ENCODE measurements around the gene FN1. TPM values are rescaled to one million over a fixed set of nuclear protein-coding genes. Genes with fewer than 3 reads are reported as not detected.

FN1 gene
- total RNA-seq = under 1 TPM; 0.44 to 0.60 TPM

GRCh38 chr2:215435870-215436704 is at the start of gene FN1:
Gene FN1, minus strand, starts transcription at chr2:215436068. Its CDS starts 266 bp downstream, at chr2:215435802.
- peaks cover 73% of the 10 kb centered on the region for H3K27me3 Mint-ChIP-seq
- peaks cover 22% of the 10 kb centered on the region for H3K4me1 Mint-ChIP-seq
- peak; percentile 70 for DNase-seq
- CTCF ChIA-PET = interaction anchor here (0.6 kb wide), 1 partner anchor 477 kb away, joined by 4 read pairs; no protein-coding TSS in a partner anchor
- H3K4me3 Mint-ChIP-seq = peak within 1 kb of the TSS; percentile 74
- H3K36me3 Mint-ChIP-seq (ENCODE audit: low read depth) = no peaks in the 10 kb centered on the region
- POLR2A ChIA-PET = no interaction called here
- no peaks in the 10 kb centered on the region for H3K9me3 Mint-ChIP-seq
- H3K27ac Mint-ChIP-seq = no peak within 1 kb of the TSS

- no peak for DNase-seq
- no peak overlapping the region for H3K27ac Mint-ChIP-seq
- H3K4me3 Mint-ChIP-seq = no peak overlapping the region
- H3K36me3 Mint-ChIP-seq (ENCODE audit: low read depth) = no peaks in the 10 kb centered on the region
- H3K4me1 Mint-ChIP-seq = no peaks in the 10 kb centered on the region
- ChIA-PET POLR2A (no interaction called here), CTCF (no interaction called here)
- peaks cover 16% of the 10 kb centered on the region for H3K27me3 Mint-ChIP-seq
- no peaks in the 10 kb centered on the region for H3K9me3 Mint-ChIP-seq
These were observed 49.2 kb upstream of the FN1 start for GRCh38 chr2:215485032-215485431.

- no peaks in the 10 kb centered on the region for H3K4me1 Mint-ChIP-seq
- no peaks in the 10 kb centered on the region for H3K36me3 Mint-ChIP-seq (ENCODE audit: low read depth)
- H3K27ac Mint-ChIP-seq = no peak overlapping the region
- ChIA-PET POLR2A (no interaction called here), CTCF (interaction anchor here (1.0 kb wide), 1 partner anchor 13 kb away, joined by 3 read pairs; no protein-coding TSS in a partner anchor)
- DNase-seq = no peak
- H3K27me3 Mint-ChIP-seq = peaks cover 16% of the 10 kb centered on the region
- no peaks in the 10 kb centered on the region for H3K9me3 Mint-ChIP-seq
- no peak overlapping the region for H3K4me3 Mint-ChIP-seq
These were observed 48.7 kb upstream of the FN1 start for GRCh38 chr2:215484570-215484969.

- no peaks in the 10 kb centered on the region for H3K36me3 Mint-ChIP-seq (ENCODE audit: low read depth)
- no peak overlapping the region for H3K4me3 Mint-ChIP-seq
- CTCF ChIA-PET = no interaction called here
- peaks cover 14% of the 10 kb centered on the region for H3K27me3 Mint-ChIP-seq
- H3K27ac Mint-ChIP-seq = no peak overlapping the region
- POLR2A ChIA-PET = no interaction called here
- H3K4me1 Mint-ChIP-seq = no peaks in the 10 kb centered on the region
- H3K9me3 Mint-ChIP-seq = no peaks in the 10 kb centered on the region
- DNase-seq = no peak
These were observed 47.6 kb upstream of the FN1 start for GRCh38 chr2:215483431-215483830.

DNA sequence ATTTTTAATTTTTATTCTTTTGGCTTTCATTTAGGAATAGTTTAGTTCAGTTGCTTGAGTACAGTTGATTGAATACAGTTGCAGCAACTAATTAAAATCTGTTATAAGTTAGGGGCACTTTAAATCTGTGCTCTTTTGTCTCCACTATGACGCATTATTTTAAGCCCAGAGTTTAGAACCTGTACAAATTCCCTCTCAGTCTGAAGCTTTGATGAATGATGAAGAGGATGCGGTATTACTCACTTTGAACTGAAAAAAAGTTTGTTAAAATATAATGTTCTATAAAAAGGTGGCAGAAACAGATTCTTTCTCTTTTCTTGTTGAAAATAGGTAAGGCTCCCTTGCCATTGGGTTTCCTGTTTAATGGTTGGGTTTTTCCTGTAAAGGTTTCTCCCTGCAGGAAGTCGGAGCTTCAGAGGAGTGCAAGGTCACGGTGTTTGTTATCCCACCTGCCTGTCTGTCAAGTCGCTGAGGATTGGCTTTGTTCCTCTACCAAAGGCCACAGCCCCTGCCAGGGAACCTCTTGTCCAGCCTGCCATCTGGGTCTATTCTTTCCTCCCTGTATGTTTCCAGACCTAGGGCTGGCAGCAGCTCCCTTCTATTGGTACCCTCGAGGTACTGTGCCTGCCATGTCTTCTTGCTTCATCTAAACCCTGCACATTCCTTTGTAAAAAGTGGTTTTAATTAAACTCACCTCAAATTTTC is 43.8 kb upstream of the FN1 start:
- Mint-ChIP-seq H3K27me3 (peaks cover 16% of the 10 kb centered on the region), H3K9me3 (no peaks in the 10 kb centered on the region), H3K27ac (no peak overlapping the region), H3K4me1 (no peaks in the 10 kb centered on the region), H3K36me3 (ENCODE audit: low read depth) (no peaks in the 10 kb centered on the region), H3K4me3 (no peak overlapping the region)
- no peak for DNase-seq
- POLR2A ChIA-PET = no interaction called here
- CTCF ChIA-PET = no interaction called here

DNA sequence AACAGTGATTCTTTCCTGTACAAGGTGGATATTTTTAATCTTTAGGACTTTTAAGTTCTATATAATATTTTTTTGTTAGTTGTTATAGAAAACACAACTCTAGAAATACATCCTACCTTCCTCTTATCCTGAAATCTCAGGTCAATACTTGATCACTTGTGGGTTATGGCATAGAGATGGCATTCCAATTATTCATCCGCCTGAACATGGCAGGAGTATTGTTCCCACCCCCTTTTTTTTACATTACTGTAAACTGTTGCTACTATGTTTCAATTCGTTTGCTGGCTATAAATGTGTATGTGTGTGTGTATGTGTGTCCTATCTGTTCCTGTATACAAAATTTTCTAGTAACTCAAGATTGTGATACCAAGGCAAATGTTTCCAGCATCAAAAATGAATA is 43.3 kb upstream of the FN1 start:
- ChIA-PET POLR2A (no interaction called here), CTCF (no interaction called here)
- Mint-ChIP-seq H3K36me3 (ENCODE audit: low read depth) (no peaks in the 10 kb centered on the region), H3K27me3 (peaks cover 16% of the 10 kb centered on the region), H3K4me3 (no peak overlapping the region), H3K4me1 (no peaks in the 10 kb centered on the region), H3K9me3 (no peaks in the 10 kb centered on the region), H3K27ac (no peak overlapping the region)
- no peak for DNase-seq

- Mint-ChIP-seq H3K4me3 (no peak overlapping the region), H3K27me3 (peaks cover 13% of the 10 kb centered on the region)
- CTCF ChIA-PET = interaction anchor here (0.7 kb wide), 1 partner anchor 1769 kb away, joined by 3 read pairs; no protein-coding TSS in a partner anchor
These were observed 40.6 kb upstream of the FN1 start for GRCh38 chr2:215476424-215476823.

DNA sequence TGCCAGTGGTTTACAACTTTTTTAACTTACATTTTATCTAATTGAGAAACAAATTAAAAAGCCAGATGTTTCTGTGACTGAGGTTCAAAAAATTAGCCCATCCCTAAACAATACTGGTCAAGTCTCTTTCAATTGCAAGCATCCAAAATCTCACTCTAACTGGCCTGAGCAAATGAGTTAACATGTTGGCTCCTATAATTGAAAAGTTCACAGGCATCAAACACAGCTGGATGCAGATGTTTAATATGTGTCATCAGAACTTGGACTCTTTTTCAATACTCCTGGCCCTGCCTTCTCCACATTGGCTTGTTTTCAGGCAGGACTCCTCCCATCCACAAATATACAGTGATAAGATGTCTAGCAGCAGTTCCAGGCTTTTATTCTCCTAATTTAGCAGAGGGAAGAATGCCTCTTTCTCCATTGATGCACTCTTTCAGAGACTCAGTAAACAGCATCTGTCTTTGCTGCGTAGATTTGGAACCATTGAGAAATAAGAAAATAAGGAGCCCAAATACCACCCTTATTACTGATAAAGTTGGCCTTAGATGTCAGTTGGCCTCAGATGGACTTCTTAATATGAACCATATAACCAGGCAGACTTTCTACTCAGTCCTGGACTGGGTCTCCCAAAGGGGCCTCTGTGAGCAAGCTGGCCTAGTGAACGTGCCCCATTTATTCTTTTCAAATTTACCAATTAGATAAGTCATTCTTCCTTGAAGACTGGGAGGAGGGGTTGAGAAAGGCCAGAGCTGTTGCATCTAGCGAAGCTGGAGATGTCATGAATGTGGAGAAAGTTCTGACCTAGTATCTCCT is 30.4 kb upstream of the FN1 start:
- Mint-ChIP-seq H3K9me3 (no peaks in the 10 kb centered on the region), H3K4me3 (no peak overlapping the region), H3K36me3 (ENCODE audit: low read depth) (no peaks in the 10 kb centered on the region), H3K4me1 (no peaks in the 10 kb centered on the region), H3K27ac (no peak overlapping the region), H3K27me3 (no peaks in the 10 kb centered on the region)
- ChIA-PET CTCF (no interaction called here), POLR2A (no interaction called here)
- DNase-seq = no peak

More at GRCh38 chr2:215476424-215476823, 40.6 kb upstream of the FN1 start:
- H3K36me3 Mint-ChIP-seq (ENCODE audit: low read depth) = no peaks in the 10 kb centered on the region
- POLR2A ChIA-PET = no interaction called here
- no peak for DNase-seq
- no peak overlapping the region for H3K27ac Mint-ChIP-seq
- no peaks in the 10 kb centered on the region for H3K9me3 Mint-ChIP-seq
- H3K4me1 Mint-ChIP-seq = no peaks in the 10 kb centered on the region

DNA sequence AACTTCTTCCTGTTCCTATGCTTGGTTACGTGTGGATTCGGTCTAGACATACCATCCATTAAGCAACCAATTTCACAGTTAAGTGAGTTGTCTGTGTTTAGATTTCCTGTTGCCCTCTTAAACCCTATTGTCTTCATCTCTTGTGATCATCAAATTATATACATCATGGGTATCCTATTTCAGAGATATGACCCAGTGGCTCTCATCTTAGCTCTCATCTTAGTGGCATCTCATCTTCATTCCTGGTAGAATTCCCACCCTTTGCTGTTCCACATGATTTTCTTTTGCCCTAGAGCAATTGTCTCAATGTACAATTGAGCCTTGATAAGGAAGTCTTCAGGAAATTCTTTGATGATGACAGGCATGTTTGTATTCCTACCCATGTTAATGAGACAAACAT is 29.4 kb upstream of the FN1 start:
- ChIA-PET POLR2A (no interaction called here), CTCF (no interaction called here)
- no peaks in the 10 kb centered on the region for H3K9me3 Mint-ChIP-seq
- H3K4me3 Mint-ChIP-seq = no peak overlapping the region
- no peak overlapping the region for H3K27ac Mint-ChIP-seq
- no peaks in the 10 kb centered on the region for H3K36me3 Mint-ChIP-seq (ENCODE audit: low read depth)
- H3K4me1 Mint-ChIP-seq = no peaks in the 10 kb centered on the region
- DNase-seq = no peak
- H3K27me3 Mint-ChIP-seq = peaks cover 3% of the 10 kb centered on the region

DNA sequence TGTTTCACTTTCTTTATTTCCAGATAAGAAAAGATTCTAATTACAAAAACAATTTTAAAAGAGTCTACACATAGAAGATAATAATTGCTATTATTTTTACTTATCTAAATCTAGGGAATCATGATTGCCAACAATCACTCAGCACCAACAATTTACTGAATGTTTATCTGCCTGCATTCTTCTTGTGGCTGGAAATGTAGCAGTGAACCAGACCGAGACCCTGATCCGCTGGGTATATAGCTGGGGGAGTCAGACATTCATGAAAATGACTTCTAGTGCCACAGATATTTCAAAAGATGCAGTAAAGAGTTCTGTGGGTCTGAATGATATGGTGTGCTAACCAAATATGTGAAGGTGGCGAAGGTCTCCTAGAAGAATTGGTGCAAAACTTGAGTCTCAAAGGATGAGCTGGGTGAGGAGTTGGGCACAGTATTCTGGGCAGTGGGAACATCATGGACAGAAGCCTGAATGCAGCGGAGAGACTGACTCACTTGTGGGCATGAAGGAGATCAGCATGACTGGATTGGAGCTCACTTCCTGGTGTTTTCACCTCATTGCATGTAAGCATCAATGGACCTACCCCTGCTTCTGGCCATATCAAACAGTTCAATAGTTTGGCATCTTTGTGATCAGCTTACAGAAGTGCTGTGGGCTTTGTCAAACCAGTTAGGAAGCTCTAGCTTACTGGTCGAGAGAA is 26.1 kb upstream of the FN1 start:
- CTCF ChIA-PET = no interaction called here
- peaks cover 3% of the 10 kb centered on the region for H3K27me3 Mint-ChIP-seq

DNA sequence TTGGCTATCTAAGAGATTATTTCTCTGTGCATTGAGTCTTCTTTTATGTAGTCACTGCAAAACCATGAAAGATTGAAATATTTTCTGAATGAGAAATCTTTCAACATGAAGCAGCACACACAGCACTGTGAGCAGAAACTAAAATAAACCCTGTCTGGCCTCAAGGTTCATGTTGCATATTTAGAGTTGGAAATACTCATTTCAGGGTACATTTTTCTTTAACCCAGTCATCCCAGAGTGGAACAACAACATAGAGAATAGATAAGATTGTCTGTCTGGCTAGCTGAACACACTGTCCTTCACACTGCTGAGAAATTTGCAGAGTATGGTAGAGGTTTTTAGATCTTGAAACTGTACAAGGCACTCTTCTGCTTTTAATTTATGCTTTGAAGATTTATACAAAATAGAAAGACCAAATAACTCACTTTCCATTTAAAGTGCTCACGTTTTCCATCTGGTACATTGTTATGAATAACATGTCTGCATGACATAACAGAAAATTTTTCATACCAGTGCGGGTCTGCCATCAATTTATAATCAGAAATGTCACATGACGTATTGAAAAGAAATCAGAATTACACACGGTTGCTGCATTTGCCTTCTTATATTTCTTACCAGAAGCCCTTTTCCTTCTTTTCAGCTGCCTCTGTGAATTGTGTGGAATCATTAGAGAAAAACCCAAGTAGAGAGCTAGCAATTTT is 25.0 kb upstream of the FN1 start:
- no peaks in the 10 kb centered on the region for H3K9me3 Mint-ChIP-seq
- no peaks in the 10 kb centered on the region for H3K4me1 Mint-ChIP-seq
- H3K27ac Mint-ChIP-seq = no peak overlapping the region
- H3K4me3 Mint-ChIP-seq = no peak overlapping the region
- peaks cover 3% of the 10 kb centered on the region for H3K27me3 Mint-ChIP-seq
- H3K36me3 Mint-ChIP-seq (ENCODE audit: low read depth) = no peaks in the 10 kb centered on the region
- no peak for DNase-seq
- ChIA-PET CTCF (no interaction called here), POLR2A (no interaction called here)

More for the DNA sequence above, 26.1 kb upstream of the FN1 start:
- H3K4me1 Mint-ChIP-seq = no peaks in the 10 kb centered on the region
- no peak for DNase-seq
- no peak overlapping the region for H3K27ac Mint-ChIP-seq
- H3K4me3 Mint-ChIP-seq = no peak overlapping the region
- H3K9me3 Mint-ChIP-seq = no peaks in the 10 kb centered on the region
- POLR2A ChIA-PET = no interaction called here
- no peaks in the 10 kb centered on the region for H3K36me3 Mint-ChIP-seq (ENCODE audit: low read depth)

DNA sequence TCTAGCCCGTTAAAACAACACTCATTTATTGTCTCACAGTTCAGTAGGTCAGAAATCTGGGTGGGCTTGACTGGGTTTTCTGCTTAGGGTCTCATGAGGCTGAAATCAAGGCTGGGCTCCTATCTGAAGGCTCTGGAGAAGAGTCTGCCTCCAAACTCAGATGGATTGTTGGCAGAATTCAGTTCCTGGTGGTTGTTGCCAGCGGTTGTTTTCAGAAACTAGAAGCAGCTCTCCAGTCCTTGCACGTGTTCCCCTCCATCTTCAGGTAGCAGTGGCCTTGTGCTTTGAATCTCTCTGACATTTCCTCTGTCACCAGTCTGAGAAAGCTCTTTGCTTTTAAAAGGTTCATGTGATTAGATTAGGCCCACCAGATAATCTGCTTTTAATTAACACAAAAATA is 20.1 kb upstream of the FN1 start:
- Mint-ChIP-seq H3K4me3 (no peak overlapping the region), H3K36me3 (ENCODE audit: low read depth) (no peaks in the 10 kb centered on the region), H3K4me1 (no peaks in the 10 kb centered on the region), H3K27me3 (peaks cover 21% of the 10 kb centered on the region), H3K9me3 (no peaks in the 10 kb centered on the region), H3K27ac (no peak overlapping the region)
- CTCF ChIA-PET = no interaction called here
- POLR2A ChIA-PET = no interaction called here
- no peak for DNase-seq
